Fibroblast of lung (primary cell): ENCODE measurements around the gene TMEM151B. TPM values are rescaled to one million over a fixed set of nuclear protein-coding genes. Genes with fewer than 3 reads are reported as not detected.

Experiments
- DNase-seq, 2 donors: peaks; one replicate each; pipeline versions ENCODE4 v3.0.0 to v3.0.0-alpha.2; 2010; ENCODE audit warnings: low read depth in 2 of 2
- H2AFZ ChIP-seq: 2 replicates; pipeline ENCODE4 v1.5.1; 2012; ENCODE audit warnings: low read length, control low read depth, inconsistent platforms
- H3K27ac ChIP-seq: 2 replicates; pipeline ENCODE4 v1.5.1; 2011; ENCODE audit warnings: low read length, control low read depth; ENCODE audit not compliant: insufficient read depth
- H3K27me3 ChIP-seq: 2 replicates; pipeline ENCODE4 v1.5.1; 2011; ENCODE audit warnings: mild to moderate bottlenecking, low read length; ENCODE audit not compliant: control insufficient read depth, insufficient read depth
- H3K36me3 ChIP-seq: 2 replicates; pipeline ENCODE4 v1.5.1; 2011; ENCODE audit warnings: low read length; ENCODE audit not compliant: control insufficient read depth, insufficient read depth
- H3K4me1 ChIP-seq: 2 replicates; pipeline ENCODE4 v1.5.1; 2011; ENCODE audit warnings: low read length; ENCODE audit not compliant: control insufficient read depth, insufficient read depth; ENCODE audit errors: extremely low read depth
- H3K4me2 ChIP-seq: 2 replicates; pipeline ENCODE4 v1.5.1; 2011; ENCODE audit warnings: low read length, control low read depth; ENCODE audit not compliant: insufficient read depth; ENCODE audit errors: extremely low read depth
- H3K4me3 ChIP-seq, 4 experiments: fragments of 200-600 bp in 1 of 4; sonication (generic) in 1 of 4; replicated peaks in 1 of 4; 2 replicates each; pipeline ENCODE4 v1.5.1; 2011 to 2016; ENCODE audit warnings: low read length in 4 of 4, low read depth in 3 of 4, mild to moderate bottlenecking in 3 of 4, control low read depth in 2 of 4, inconsistent platforms in 1 of 4, mixed read lengths in 1 of 4; ENCODE audit not compliant: insufficient read depth in 1 of 4; ENCODE audit errors: control extremely low read depth in 1 of 4
- H3K79me2 ChIP-seq: 2 replicates; pipeline ENCODE4 v1.5.1; 2012; ENCODE audit warnings: mild to moderate bottlenecking, low read length, inconsistent platforms; ENCODE audit not compliant: control insufficient read depth, insufficient read depth
- H3K9ac ChIP-seq: 2 replicates; pipeline ENCODE4 v1.5.1; 2011; ENCODE audit warnings: mild to moderate bottlenecking, low read length, control low read depth; ENCODE audit not compliant: insufficient read depth
- H3K9me3 ChIP-seq: 2 replicates; pipeline ENCODE4 v1.5.1; 2012; ENCODE audit warnings: low read depth, low read length; ENCODE audit not compliant: control insufficient read depth, insufficient read depth
- H4K20me1 ChIP-seq: 2 replicates; pipeline ENCODE4 v1.5.1; 2011; ENCODE audit warnings: low read length; ENCODE audit not compliant: control insufficient read depth, insufficient read depth; ENCODE audit errors: extremely low read depth
- EZH2 ChIP-seq: IDR thresholded peaks from 2 replicates; pipeline ENCODE4 v1.5.1; 2012; ENCODE audit warnings: low read length, control low read depth, mild to moderate bottlenecking; ENCODE audit errors: missing control alignments
- polyA plus RNA-seq, 2 donors: library from polyadenylated mRNA; depleted of rRNA in 1 of 2; stranded (reverse) in 1 of 2; unstranded in 1 of 2; fragments of >200 nt; gene quantifications; 2 replicates each; pipeline ENCODE4 v1.2.1, GENCODE V29; 2011 to 2012; ENCODE audit warnings: missing spikeins in 1 of 2
- total RNA-seq: library from RNA; depleted of rRNA; stranded (reverse); fragments of >200 nt; gene quantifications from 2 replicates; pipeline ENCODE4 v1.2.1, GENCODE V29; 2014
- TF ChIP-seq, protein P1 (sequence below), 2 donors: IDR thresholded peaks in 1 of 2; conservative IDR thresholded peaks in 1 of 2; 1 replicate in 1 of 2; 2 replicates in 1 of 2; pipeline ENCODE4 v1.5.1; 2011 to 2012; ENCODE audit warnings: low read length in 2 of 2, control low read depth in 1 of 2, inconsistent platforms in 1 of 2, low read depth in 1 of 2, mild to moderate bottlenecking in 1 of 2

Gene TMEM151B
- total and polyA plus RNA-seq, 2 donors (not counting 1 experiment from before 2014, with no cell fraction given), result under 0.01 TPM; not detected in 1

- peaks cover 8% of the 10 kb centered on the region for H4K20me1 ChIP-seq
- peaks cover 51% of the 10 kb centered on the region for H3K79me2 ChIP-seq
These were observed 22.6 kb upstream of the TMEM151B start for GRCh38 chr6:44247338-44248302.

DNA sequence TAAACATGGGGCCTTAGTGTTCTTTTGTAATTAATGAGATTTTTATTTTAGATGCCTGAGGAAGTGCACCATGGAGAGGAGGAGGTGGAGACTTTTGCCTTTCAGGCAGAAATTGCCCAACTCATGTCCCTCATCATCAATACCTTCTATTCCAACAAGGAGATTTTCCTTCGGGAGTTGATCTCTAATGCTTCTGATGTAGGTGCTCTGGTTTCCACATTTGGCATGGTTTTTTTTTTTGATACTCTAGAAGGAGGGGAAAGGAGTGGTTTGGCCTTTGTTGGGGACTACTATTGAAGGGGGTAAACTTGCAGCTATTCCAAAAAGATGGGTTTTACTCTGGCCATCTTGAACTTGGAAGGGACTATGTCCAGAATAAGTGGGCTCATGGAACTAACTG lies 21.7 kb upstream of the TMEM151B start:
- H3K27ac ChIP-seq, result no peak overlapping the region
- no peak for TF ChIP-seq EZH2
- TF ChIP-seq, protein P1, sequence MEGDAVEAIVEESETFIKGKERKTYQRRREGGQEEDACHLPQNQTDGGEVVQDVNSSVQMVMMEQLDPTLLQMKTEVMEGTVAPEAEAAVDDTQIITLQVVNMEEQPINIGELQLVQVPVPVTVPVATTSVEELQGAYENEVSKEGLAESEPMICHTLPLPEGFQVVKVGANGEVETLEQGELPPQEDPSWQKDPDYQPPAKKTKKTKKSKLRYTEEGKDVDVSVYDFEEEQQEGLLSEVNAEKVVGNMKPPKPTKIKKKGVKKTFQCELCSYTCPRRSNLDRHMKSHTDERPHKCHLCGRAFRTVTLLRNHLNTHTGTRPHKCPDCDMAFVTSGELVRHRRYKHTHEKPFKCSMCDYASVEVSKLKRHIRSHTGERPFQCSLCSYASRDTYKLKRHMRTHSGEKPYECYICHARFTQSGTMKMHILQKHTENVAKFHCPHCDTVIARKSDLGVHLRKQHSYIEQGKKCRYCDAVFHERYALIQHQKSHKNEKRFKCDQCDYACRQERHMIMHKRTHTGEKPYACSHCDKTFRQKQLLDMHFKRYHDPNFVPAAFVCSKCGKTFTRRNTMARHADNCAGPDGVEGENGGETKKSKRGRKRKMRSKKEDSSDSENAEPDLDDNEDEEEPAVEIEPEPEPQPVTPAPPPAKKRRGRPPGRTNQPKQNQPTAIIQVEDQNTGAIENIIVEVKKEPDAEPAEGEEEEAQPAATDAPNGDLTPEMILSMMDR (conservative IDR thresholded peaks at IDR 0.05 in 1 of 2, IDR thresholded peaks at IDR 0.05 in 1 of 2; ENCODE audit: low read depth in 1 of 2, low read length in 2 of 2), result no peak
- H3K4me2 ChIP-seq, result peak overlapping the region; percentile 76
- no peaks in the 10 kb centered on the region for H3K9me3 ChIP-seq
- H3K4me3 ChIP-seq, result peak overlapping the region; percentile 69 to 91 (median 86)
- H3K9ac ChIP-seq, result no peak overlapping the region
- peaks cover 58% of the 10 kb centered on the region for H3K79me2 ChIP-seq
- H2AFZ ChIP-seq, result no peak overlapping the region
- H4K20me1 ChIP-seq, result peaks cover 8% of the 10 kb centered on the region
- H3K4me1 ChIP-seq, result peaks cover 5% of the 10 kb centered on the region
- no peak for DNase-seq
- peaks cover 27% of the 10 kb centered on the region for H3K36me3 ChIP-seq
- no peaks in the 10 kb centered on the region for H3K27me3 ChIP-seq

More at GRCh38 chr6:44247338-44248302, 22.6 kb upstream of the TMEM151B start:
- peak overlapping the region; percentile 76 for H3K4me2 ChIP-seq
- H3K4me3 ChIP-seq, result peak overlapping the region; percentile 69 to 91 (median 86)
- TF ChIP-seq, protein P1 (conservative IDR thresholded peaks at IDR 0.05 in 1 of 2, IDR thresholded peaks at IDR 0.05 in 1 of 2; ENCODE audit: low read depth in 1 of 2, low read length in 2 of 2), result no peak
- TF ChIP-seq EZH2, result no peak
- H3K4me1 ChIP-seq, result peaks cover 5% of the 10 kb centered on the region
- no peaks in the 10 kb centered on the region for H3K9me3 ChIP-seq
- H3K36me3 ChIP-seq, result peaks cover 21% of the 10 kb centered on the region
- H2AFZ ChIP-seq, result no peak overlapping the region
- H3K9ac ChIP-seq, result peak overlapping the region; percentile 75
- no peaks in the 10 kb centered on the region for H3K27me3 ChIP-seq
- peak; percentile 56 to 68 for DNase-seq
- H3K27ac ChIP-seq, result peak overlapping the region; percentile 85

DNA sequence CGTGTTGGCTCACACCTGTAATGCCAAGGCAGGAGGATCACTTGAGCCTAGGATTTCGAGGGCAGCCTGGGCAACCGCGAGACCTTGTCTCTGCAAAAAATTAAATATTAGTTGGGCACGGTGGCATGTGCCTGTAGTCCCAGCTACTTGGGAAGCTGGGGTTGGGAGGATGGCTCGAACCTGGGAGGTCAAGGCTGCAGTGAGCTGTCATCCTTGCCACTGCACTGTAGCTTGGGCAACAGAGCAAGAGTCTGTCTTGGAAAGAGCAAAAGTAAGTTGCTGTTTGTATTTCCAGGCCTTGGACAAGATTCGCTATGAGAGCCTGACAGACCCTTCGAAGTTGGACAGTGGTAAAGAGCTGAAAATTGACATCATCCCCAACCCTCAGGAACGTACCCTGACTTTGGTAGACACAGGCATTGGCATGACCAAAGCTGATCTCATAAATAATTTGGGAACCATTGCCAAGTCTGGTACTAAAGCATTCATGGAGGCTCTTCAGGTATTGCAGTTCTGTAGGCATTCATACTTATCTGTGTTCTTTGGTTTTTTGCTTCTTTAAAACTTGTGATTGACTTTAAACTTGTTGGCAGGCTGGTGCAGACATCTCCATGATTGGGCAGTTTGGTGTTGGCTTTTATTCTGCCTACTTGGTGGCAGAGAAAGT lies 21.0 kb upstream of the TMEM151B start:
- DNase-seq, result no peak
- no peaks in the 10 kb centered on the region for H3K27me3 ChIP-seq
- peak overlapping the region in 3 of 4 experiments; percentile 85 to 91 (median 87) for H3K4me3 ChIP-seq
- H3K9ac ChIP-seq, result no peak overlapping the region
- peaks cover 28% of the 10 kb centered on the region for H3K36me3 ChIP-seq
- TF ChIP-seq, protein P1 (conservative IDR thresholded peaks at IDR 0.05 in 1 of 2, IDR thresholded peaks at IDR 0.05 in 1 of 2; ENCODE audit: low read depth in 1 of 2, low read length in 2 of 2), result no peak
- TF ChIP-seq EZH2, result no peak
- H3K4me2 ChIP-seq, result peak overlapping the region; percentile 76
- H4K20me1 ChIP-seq, result peaks cover 8% of the 10 kb centered on the region
- H2AFZ ChIP-seq, result no peak overlapping the region
- H3K79me2 ChIP-seq, result peaks cover 59% of the 10 kb centered on the region
- H3K4me1 ChIP-seq, result peaks cover 5% of the 10 kb centered on the region
- no peaks in the 10 kb centered on the region for H3K9me3 ChIP-seq
- H3K27ac ChIP-seq, result no peak overlapping the region
